Measurements from ENCODE around the gene SYNPR.

GRCh38 chr3:63384382-63384781 is 106.3 kb downstream of the SYNPR start:
- TF ChIP-seq POLR2A (IDR thresholded peaks at IDR 0.05) (no peak), CTCF (IDR thresholded peaks at IDR 0.05) (no peak)
